ENCODE data around the gene OR8G1. TPM values are rescaled to one million over a fixed set of nuclear protein-coding genes. Genes with fewer than 3 reads are reported as not detected.

OR8G1 gene
- total and polyA plus RNA-seq, 10 of the 15 experiments (the other 5 are each of a cell fraction or from before 2014, with no cell fraction given): not detected

DNA sequence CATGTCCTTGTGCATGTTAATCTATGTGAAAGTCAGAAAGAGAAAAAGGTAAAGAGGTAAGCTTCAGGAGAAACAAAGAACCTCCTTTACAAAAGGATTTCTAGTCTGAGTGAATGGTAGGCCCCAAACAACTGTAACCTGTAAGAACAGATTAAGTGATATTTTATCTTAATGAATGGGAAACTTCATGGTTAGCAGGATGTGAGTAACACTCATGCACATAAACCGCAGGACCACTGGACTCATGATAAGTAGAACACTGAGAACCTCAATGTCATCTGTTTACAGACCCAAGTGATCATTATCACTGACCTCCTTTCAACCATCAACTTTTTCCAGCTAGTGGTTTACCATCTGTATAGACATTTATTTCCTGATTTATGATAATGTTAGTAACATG, 35.2 kb downstream of the OR8G1 start:
- Histone ChIP-seq H3K27ac (ENCODE audit: control insufficient read depth, insufficient read depth) (no peak overlapping the region), H3K4me1 (ENCODE audit: control insufficient read depth, insufficient read depth, low read length) (no peaks in the 10 kb centered on the region), H3K27me3 (replicated peaks in 1 of 2; ENCODE audit: control insufficient read depth in 2 of 2, insufficient read depth in 2 of 2, low read length in 1 of 2) (no peaks in the 10 kb centered on the region), H3K36me3 (ENCODE audit: control insufficient read depth in 2 of 2, insufficient read depth in 2 of 2, low read length in 1 of 2) (no peaks in the 10 kb centered on the region), H4K20me1 (ENCODE audit: control insufficient read depth, insufficient read depth) (no peaks in the 10 kb centered on the region), H2AFZ (ENCODE audit: control insufficient read depth, low read depth, low read length) (no peak overlapping the region), H3K9me3 (replicated peaks; ENCODE audit: control insufficient read depth, insufficient read depth, low read length) (no peaks in the 10 kb centered on the region), H3K4me2 (ENCODE audit: control insufficient read depth, insufficient read depth) (no peak overlapping the region), H3K4me3 (no peak overlapping the region), H3K9ac (ENCODE audit: control insufficient read depth, insufficient read depth, low read length) (no peak overlapping the region), H3K79me2 (ENCODE audit: control insufficient read depth, insufficient read depth, low read length) (no peaks in the 10 kb centered on the region)
- no TSS peak for BruUV-seq (replicated peaks)
- DNase-seq (ENCODE audit: low read depth, low spot score): no peak
- SMC1A ChIA-PET (ENCODE audit: uncharacterized antibody, unreplicated experiment): no interaction called here
- intact Hi-C loops (cut with micrococcal nuclease; ENCODE audit: unreplicated experiment): no loop called here
- ATAC-seq: no peak
- no peak for FAIRE-seq
- RAD21 ChIA-PET (ENCODE audit: unreplicated experiment): no interaction called here
- CTCF ChIA-PET: no interaction called here
- POLR2A ChIA-PET: no interaction called here
- in situ Hi-C loops (cut with MboI): no loop called here
- TF ChIP-seq MEF2B (IDR thresholded peaks at IDR 0.05; ENCODE audit: partially characterized antibody, poor library complexity, severe bottlenecking): no peak
- no peak for TF ChIP-seq RAD51 (IDR thresholded peaks at IDR 0.05)
- TF ChIP-seq, protein P1, sequence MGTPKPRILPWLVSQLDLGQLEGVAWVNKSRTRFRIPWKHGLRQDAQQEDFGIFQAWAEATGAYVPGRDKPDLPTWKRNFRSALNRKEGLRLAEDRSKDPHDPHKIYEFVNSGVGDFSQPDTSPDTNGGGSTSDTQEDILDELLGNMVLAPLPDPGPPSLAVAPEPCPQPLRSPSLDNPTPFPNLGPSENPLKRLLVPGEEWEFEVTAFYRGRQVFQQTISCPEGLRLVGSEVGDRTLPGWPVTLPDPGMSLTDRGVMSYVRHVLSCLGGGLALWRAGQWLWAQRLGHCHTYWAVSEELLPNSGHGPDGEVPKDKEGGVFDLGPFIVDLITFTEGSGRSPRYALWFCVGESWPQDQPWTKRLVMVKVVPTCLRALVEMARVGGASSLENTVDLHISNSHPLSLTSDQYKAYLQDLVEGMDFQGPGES (IDR thresholded peaks at IDR 0.05): no peak
- TF ChIP-seq KDM1A (IDR thresholded peaks at IDR 0.05; ENCODE audit: borderline replicate concordance): no peak
- TF ChIP-seq CBX5 (IDR thresholded peaks at IDR 0.05; ENCODE audit: low read depth): no peak
- TF ChIP-seq BMI1 (IDR thresholded peaks at IDR 0.05; ENCODE audit: borderline replicate concordance): no peak
- no peak for TF ChIP-seq HCFC1 (IDR thresholded peaks at IDR 0.05; ENCODE audit: low read length)
- TF ChIP-seq HDAC6 (IDR thresholded peaks at IDR 0.05; ENCODE audit: unreplicated experiment): no peak
- no peak for TF ChIP-seq SMC3 (IDR thresholded peaks at IDR 0.05; ENCODE audit: borderline replicate concordance, low read length)
- TF ChIP-seq CEBPB (IDR thresholded peaks at IDR 0.05; ENCODE audit: borderline replicate concordance in 1 of 2, low read depth in 2 of 2, low read length in 2 of 2): no peak
- no peak for TF ChIP-seq CHD4 (IDR thresholded peaks at IDR 0.05)
- TF ChIP-seq, protein P2, sequence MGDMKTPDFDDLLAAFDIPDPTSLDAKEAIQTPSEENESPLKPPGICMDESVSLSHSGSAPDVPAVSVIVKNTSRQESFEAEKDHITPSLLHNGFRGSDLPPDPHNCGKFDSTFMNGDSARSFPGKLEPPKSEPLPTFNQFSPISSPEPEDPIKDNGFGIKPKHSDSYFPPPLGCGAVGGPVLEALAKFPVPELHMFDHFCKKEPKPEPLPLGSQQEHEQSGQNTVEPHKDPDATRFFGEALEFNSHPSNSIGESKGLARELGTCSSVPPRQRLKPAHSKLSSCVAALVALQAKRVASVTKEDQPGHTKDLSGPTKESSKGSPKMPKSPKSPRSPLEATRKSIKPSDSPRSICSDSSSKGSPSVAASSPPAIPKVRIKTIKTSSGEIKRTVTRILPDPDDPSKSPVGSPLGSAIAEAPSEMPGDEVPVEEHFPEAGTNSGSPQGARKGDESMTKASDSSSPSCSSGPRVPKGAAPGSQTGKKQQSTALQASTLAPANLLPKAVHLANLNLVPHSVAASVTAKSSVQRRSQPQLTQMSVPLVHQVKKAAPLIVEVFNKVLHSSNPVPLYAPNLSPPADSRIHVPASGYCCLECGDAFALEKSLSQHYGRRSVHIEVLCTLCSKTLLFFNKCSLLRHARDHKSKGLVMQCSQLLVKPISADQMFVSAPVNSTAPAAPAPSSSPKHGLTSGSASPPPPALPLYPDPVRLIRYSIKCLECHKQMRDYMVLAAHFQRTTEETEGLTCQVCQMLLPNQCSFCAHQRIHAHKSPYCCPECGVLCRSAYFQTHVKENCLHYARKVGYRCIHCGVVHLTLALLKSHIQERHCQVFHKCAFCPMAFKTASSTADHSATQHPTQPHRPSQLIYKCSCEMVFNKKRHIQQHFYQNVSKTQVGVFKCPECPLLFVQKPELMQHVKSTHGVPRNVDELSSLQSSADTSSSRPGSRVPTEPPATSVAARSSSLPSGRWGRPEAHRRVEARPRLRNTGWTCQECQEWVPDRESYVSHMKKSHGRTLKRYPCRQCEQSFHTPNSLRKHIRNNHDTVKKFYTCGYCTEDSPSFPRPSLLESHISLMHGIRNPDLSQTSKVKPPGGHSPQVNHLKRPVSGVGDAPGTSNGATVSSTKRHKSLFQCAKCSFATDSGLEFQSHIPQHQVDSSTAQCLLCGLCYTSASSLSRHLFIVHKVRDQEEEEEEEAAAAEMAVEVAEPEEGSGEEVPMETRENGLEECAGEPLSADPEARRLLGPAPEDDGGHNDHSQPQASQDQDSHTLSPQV (IDR thresholded peaks at IDR 0.05): no peak
- TF ChIP-seq ZZZ3 (IDR thresholded peaks at IDR 0.05; ENCODE audit: control insufficient read depth, insufficient read length, low read depth): no peak
- WGBS (ENCODE audit: insufficient coverage, insufficient replicate concordance, low lambda C conversion rate, missing lambda C conversion rate): 0% methylated on average over 1 of the region's 1 CpG
